GM12864 (cell line): ENCODE measurements around the gene YAE1.

Source experiments
- DNase-seq: peaks from one replicate; pipeline ENCODE4 v3.0.0-alpha.2; 2011; ENCODE audit warnings: low read depth
- H3K4me3 ChIP-seq: 2 replicates; pipeline ENCODE4 v1.5.1; 2011; ENCODE audit warnings: mild to moderate bottlenecking, low read depth, low read length, control low read depth
- CTCF ChIP-seq: IDR thresholded peaks from 2 replicates; pipeline ENCODE4 v1.5.1; 2011; ENCODE audit warnings: low read depth, mild to moderate bottlenecking, moderate library complexity, low read length, control low read depth, inconsistent platforms; ENCODE audit errors: missing control alignments

YAE1 gene

DNA sequence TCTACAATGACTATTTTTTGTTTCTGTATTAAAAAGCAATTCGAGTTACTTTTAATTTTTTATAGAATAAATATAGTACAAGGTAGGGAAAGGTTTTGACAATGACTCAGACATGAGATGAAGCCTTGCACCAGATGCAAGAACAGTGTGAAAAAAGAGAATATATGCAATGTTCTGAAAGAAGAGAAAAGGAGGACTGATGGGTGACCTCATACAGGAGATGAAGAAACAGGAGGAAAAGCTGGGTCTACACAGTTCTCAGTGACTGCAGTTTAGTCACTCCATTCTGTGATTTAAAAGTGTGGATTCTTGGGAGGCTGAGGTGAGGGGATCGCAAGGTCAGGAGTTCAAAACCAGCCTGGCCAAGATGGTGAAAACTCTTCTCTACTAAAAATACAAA is 38.3 kb upstream of the YAE1 start:
- DNase-seq = no peak
- H3K4me3 ChIP-seq = no peak overlapping the region
- no peak for TF ChIP-seq CTCF

- H3K4me3 ChIP-seq = no peak overlapping the region
Measured at GRCh38 chr7:39528849-39529248, 37.4 kb upstream of the YAE1 start.

GRCh38 chr7:39529582-39529981 is 36.6 kb upstream of the YAE1 start:
- DNase-seq = no peak
- no peak for TF ChIP-seq CTCF
- H3K4me3 ChIP-seq = no peak overlapping the region

More at GRCh38 chr7:39528849-39529248, 37.4 kb upstream of the YAE1 start:
- no peak for TF ChIP-seq CTCF
- no peak for DNase-seq

DNA sequence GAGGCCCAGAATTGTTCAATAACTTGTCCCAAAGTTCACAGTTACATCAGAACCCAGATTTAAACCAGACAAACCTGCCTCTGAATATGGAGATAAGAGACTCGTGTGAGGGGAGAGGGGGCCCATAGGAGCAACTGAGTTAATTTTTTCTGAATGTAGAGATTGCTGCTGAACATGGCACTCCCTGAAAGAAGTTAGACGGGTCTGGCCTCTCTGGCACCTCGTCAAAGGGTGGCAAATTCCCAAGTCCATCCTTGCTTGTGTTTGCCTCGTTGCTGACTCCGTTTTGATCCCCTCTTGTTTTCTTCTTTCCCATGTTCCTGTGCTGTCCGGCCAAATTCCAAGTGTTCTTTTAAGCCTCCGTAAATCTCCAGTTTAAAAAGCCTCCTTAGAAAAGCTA is 35.2 kb upstream of the YAE1 start:
- H3K4me3 ChIP-seq = no peak overlapping the region
- no peak for DNase-seq
- TF ChIP-seq CTCF = no peak

GRCh38 chr7:39531818-39532217 is 34.4 kb upstream of the YAE1 start:
- no peak overlapping the region for H3K4me3 ChIP-seq
- no peak for TF ChIP-seq CTCF
- DNase-seq = no peak

DNA sequence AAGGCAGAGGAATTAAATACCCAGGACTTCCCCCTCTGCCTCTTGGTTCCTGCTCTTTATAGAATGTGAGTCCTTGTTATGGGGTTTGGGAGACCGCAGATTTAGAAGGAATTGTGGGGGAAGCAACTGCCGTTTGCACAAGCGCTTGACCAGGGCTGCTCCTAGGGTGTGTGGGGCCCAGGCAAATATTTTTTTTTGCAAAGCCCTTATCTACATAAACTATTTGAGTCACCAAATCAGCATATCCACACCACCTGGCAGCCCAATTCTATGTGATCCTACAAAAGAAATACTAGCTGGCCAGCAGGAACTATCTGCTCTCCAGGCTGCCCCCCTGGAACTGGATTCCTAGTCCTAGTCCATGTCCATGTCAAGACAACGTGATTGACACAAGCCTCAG is 33.4 kb upstream of the YAE1 start:
- H3K4me3 ChIP-seq = no peak overlapping the region
- no peak for DNase-seq
- TF ChIP-seq CTCF = no peak

DNA sequence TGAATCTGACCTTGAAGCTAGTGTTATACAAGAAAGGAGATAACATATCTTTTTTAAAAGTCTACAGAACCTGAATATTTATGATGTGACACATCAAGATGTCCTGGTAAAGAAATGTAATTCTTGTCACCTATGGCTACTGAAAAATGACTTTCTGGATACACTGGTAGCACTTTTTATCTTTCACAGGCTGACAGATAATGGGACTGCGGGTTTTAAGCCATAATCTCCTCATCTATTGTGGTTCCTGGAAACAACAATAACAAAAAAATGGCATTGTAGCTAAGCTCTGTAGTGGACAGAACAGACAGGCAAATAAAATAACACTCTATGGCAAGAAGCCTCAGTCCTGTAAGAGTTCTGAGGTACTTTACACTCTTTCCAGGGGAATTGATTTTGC is 31.6 kb upstream of the YAE1 start:
- DNase-seq = no peak
- TF ChIP-seq CTCF = no peak
- no peak overlapping the region for H3K4me3 ChIP-seq
